Stimulated activated CD8-positive, alpha-beta memory T cell treated with anti-CD3 and anti-CD28 coated beads, Interleukin-7, amount 100 ng/mL, for 24 hours (primary cell): ENCODE measurements around the gene PEX14.
"Not testable (repeated sequence)": the region's sequence is repeated elsewhere in the genome, so short reads cannot be mapped to it uniquely, and the experiment has no call there.

Source experiments
- DNase-seq: peaks from one replicate; pipeline ENCODE4 v3.0.0-alpha.2; 2020; ENCODE audit warnings: low read depth

PEX14 gene

GRCh38 chr1:10450836-10451235 lies 23.9 kb upstream of the PEX14 start:
- no peak for DNase-seq

GRCh38 chr1:10451287-10451686 lies 23.5 kb upstream of the PEX14 start:
- DNase-seq: no peak

GRCh38 chr1:10456048-10456447 lies 18.7 kb upstream of the PEX14 start:
- DNase-seq: no peak

GRCh38 chr1:10456661-10457060 lies 18.1 kb upstream of the PEX14 start:
- no peak for DNase-seq

- not testable (repeated sequence) for DNase-seq
Measured at GRCh38 chr1:10457462-10457861, 17.3 kb upstream of the PEX14 start.

- DNase-seq: no peak
Measured at GRCh38 chr1:10457875-10458274, 16.9 kb upstream of the PEX14 start.

GRCh38 chr1:10459184-10459583 lies 15.6 kb upstream of the PEX14 start:
- DNase-seq: no peak

GRCh38 chr1:10467078-10467477 lies 7.7 kb upstream of the PEX14 start:
- no peak for DNase-seq

GRCh38 chr1:10470043-10470442 lies 4.7 kb upstream of the PEX14 start:
- DNase-seq: no peak

GRCh38 chr1:10471411-10472219 lies 3.1 kb upstream of the PEX14 start:
- no peak for DNase-seq

GRCh38 chr1:10472220-10473144 lies 2.3 kb upstream of the PEX14 start, which contains the start of gene DFFA:
Gene DFFA (minus strand): TSS chr1:10472529. CDS start chr1:10472458, 71 bp downstream.
- DNase-seq: peak; percentile 83

- DNase-seq: no peak
Measured at GRCh38 chr1:10473145-10473765, 1.5 kb upstream of the PEX14 start.

GRCh38 chr1:10474309-10474612 lies 489 bp upstream of the PEX14 start:
- DNase-seq: not testable (repeated sequence)

GRCh38 chr1:10475510-10475909 lies 760 bp downstream of the PEX14 start:
- DNase-seq: no peak

GRCh38 chr1:10479296-10479695 lies 4.5 kb downstream of the PEX14 start:
- no peak for DNase-seq

- DNase-seq: no peak
Measured at GRCh38 chr1:10480614-10481013, 5.9 kb downstream of the PEX14 start.

- DNase-seq: no peak
Measured at GRCh38 chr1:10484521-10484920, 9.8 kb downstream of the PEX14 start.

- DNase-seq: no peak
Measured at GRCh38 chr1:10489291-10490055, 14.7 kb downstream of the PEX14 start.

GRCh38 chr1:10490286-10490970 lies 15.7 kb downstream of the PEX14 start:
- no peak for DNase-seq

- no peak for DNase-seq
Measured at GRCh38 chr1:10494418-10494753, 19.6 kb downstream of the PEX14 start.

- DNase-seq: peak; percentile 72
Measured at GRCh38 chr1:10494754-10495474, 20.2 kb downstream of the PEX14 start.
